Measurements from ENCODE around the gene HOXB3. TPM values are rescaled to one million over a fixed set of nuclear protein-coding genes. Genes with fewer than 3 reads are reported as not detected.
A peak's percentile ranks its signal among the peaks of the same experiment; 100 is the strongest.

HOXB3 gene
- total RNA-seq, 1 donor from 2014 or later: not detected

DNA sequence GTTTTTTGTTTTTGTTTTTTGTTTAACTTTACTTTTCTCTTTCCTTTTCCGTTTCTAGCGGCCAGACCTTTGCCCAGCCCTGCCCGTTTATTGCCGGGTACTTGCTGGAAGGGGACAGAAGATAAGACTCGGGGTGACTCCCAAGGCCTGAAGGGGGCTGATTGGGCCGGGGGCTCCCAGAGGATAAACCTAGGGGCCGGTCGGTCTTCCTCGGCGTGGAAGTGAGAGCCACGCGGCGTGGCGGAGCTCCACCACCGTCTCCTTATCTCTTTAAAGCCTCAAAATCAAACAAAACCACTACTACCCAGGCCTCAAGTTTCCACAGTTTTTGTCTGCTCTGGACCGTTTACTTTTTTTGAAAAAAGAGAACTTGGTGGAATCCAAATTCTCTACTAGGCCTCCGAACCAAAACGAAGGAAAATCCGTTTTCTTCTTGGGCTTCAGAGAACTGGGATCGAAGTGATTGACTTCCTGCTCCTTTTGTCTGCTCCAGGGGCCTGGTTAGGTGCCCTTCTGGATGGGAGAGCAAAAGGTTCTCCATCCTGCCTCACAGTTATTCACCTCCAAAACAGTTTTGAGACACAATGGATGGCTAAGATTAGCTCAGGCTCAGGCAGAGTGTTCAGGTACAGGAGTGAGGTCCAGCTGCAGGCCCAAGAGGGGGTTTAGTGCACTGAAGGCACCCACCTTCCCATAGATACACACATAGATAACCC, 44.6 kb upstream of the HOXB3 start:
- Histone ChIP-seq H2AFZ (ENCODE audit: low read depth, low read length) (no peak overlapping the region), H3K27ac (ENCODE audit: low read depth, low read length) (no peak overlapping the region), H3K27me3 (ENCODE audit: insufficient read depth, low read length) (peaks cover 99% of the 10 kb centered on the region), H3K4me2 (ENCODE audit: low read length) (no peak overlapping the region), H4K20me1 (ENCODE audit: insufficient read depth, low read length) (peaks cover 6% of the 10 kb centered on the region), H3K9ac (ENCODE audit: low read length) (no peak overlapping the region), H3K36me3 (ENCODE audit: insufficient read depth, low read length) (no peaks in the 10 kb centered on the region), H3K79me2 (ENCODE audit: insufficient read depth, low read length) (no peaks in the 10 kb centered on the region), H3K9me3 (ENCODE audit: insufficient read depth, low read depth, low read length) (peaks cover 9% of the 10 kb centered on the region), H3K4me1 (ENCODE audit: insufficient read depth, low read length) (peaks cover 3% of the 10 kb centered on the region), H3K4me3 (ENCODE audit: insufficient read depth, low read depth, low read length) (no peak overlapping the region)
- DNase-seq (ENCODE audit: low read depth) (no peak), FAIRE-seq (no peak)
- TF ChIP-seq EZH2 (IDR thresholded peaks at IDR 0.05; ENCODE audit: insufficient read depth, low read length): no peak
- TF ChIP-seq, protein P1, sequence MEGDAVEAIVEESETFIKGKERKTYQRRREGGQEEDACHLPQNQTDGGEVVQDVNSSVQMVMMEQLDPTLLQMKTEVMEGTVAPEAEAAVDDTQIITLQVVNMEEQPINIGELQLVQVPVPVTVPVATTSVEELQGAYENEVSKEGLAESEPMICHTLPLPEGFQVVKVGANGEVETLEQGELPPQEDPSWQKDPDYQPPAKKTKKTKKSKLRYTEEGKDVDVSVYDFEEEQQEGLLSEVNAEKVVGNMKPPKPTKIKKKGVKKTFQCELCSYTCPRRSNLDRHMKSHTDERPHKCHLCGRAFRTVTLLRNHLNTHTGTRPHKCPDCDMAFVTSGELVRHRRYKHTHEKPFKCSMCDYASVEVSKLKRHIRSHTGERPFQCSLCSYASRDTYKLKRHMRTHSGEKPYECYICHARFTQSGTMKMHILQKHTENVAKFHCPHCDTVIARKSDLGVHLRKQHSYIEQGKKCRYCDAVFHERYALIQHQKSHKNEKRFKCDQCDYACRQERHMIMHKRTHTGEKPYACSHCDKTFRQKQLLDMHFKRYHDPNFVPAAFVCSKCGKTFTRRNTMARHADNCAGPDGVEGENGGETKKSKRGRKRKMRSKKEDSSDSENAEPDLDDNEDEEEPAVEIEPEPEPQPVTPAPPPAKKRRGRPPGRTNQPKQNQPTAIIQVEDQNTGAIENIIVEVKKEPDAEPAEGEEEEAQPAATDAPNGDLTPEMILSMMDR (IDR thresholded peaks at IDR 0.05; ENCODE audit: insufficient read depth, low read depth, low read length): no peak
- Mint-ChIP-seq H3K9me3 (ENCODE audit: unreplicated experiment) (peaks cover 12% of the 10 kb centered on the region), H3K27me3 (ENCODE audit: low read depth, unreplicated experiment) (peaks cover 96% of the 10 kb centered on the region), H3K4me1 (ENCODE audit: low read depth, unreplicated experiment) (peaks cover 5% of the 10 kb centered on the region), H3K27ac (ENCODE audit: unreplicated experiment) (peak overlapping the region; percentile 26), H3K4me3 (ENCODE audit: unreplicated experiment) (no peak overlapping the region), H3K36me3 (ENCODE audit: low read depth, unreplicated experiment) (peaks cover 10% of the 10 kb centered on the region)

- Histone ChIP-seq H3K79me2 (ENCODE audit: insufficient read depth, low read length) (no peaks in the 10 kb centered on the region), H3K27me3 (ENCODE audit: insufficient read depth, low read length) (peaks cover 99% of the 10 kb centered on the region), H3K9ac (ENCODE audit: low read length) (no peak overlapping the region), H3K4me3 (ENCODE audit: insufficient read depth, low read depth, low read length) (no peak overlapping the region), H3K9me3 (ENCODE audit: insufficient read depth, low read depth, low read length) (peaks cover 9% of the 10 kb centered on the region), H3K27ac (ENCODE audit: low read depth, low read length) (no peak overlapping the region), H3K36me3 (ENCODE audit: insufficient read depth, low read length) (no peaks in the 10 kb centered on the region), H3K4me1 (ENCODE audit: insufficient read depth, low read length) (peaks cover 3% of the 10 kb centered on the region), H3K4me2 (ENCODE audit: low read length) (no peak overlapping the region), H2AFZ (ENCODE audit: low read depth, low read length) (no peak overlapping the region), H4K20me1 (ENCODE audit: insufficient read depth, low read length) (peaks cover 6% of the 10 kb centered on the region)
- Mint-ChIP-seq H3K27me3 (ENCODE audit: low read depth, unreplicated experiment) (peaks cover 95% of the 10 kb centered on the region), H3K4me1 (ENCODE audit: low read depth, unreplicated experiment) (peaks cover 5% of the 10 kb centered on the region), H3K4me3 (ENCODE audit: unreplicated experiment) (no peak overlapping the region), H3K9me3 (ENCODE audit: unreplicated experiment) (peaks cover 12% of the 10 kb centered on the region), H3K27ac (ENCODE audit: unreplicated experiment) (no peak overlapping the region), H3K36me3 (ENCODE audit: low read depth, unreplicated experiment) (peaks cover 10% of the 10 kb centered on the region)
- FAIRE-seq: no peak
- no peak for DNase-seq (ENCODE audit: low read depth)
- TF ChIP-seq, protein P1 (IDR thresholded peaks at IDR 0.05; ENCODE audit: insufficient read depth, low read depth, low read length): no peak
- peak; percentile 95 for TF ChIP-seq EZH2 (IDR thresholded peaks at IDR 0.05; ENCODE audit: insufficient read depth, low read length)
These were observed 43.2 kb upstream of the HOXB3 start for GRCh38 chr17:48633266-48633677.

Measured in astrocyte (in vitro differentiated cells and primary cell).